CD4-positive, alpha-beta T cell (primary cell): ENCODE results near the gene FAM177A1. TPM values are rescaled to one million over a fixed set of nuclear protein-coding genes. Genes with fewer than 3 reads are reported as not detected.

Experiments used
- ATAC-seq: fragments of 200-7000 bp; cut with Tn5 transposase; one replicate; pipeline ENCODE4 v1.10.0; 2022; ENCODE audit warnings: mild to moderate bottlenecking; ENCODE audit not compliant: poor library complexity
- CTCF ChIA-PET: fragments of 350-600 bp; sonication (Branson Sonifier 250); formaldehyde crosslinking; loops from one replicate; lab custom pipeline; 2021; ENCODE audit warnings: antibody characterized with exemption, inconsistent platforms; lab: Charles Lee
- POLR2A ChIA-PET: fragments of 350-600 bp; sonication (Branson Sonifier 250); formaldehyde crosslinking; loops from one replicate; lab custom pipeline; 2021; ENCODE audit warnings: antibody characterized with exemption, inconsistent platforms; lab: Charles Lee
- DNase-seq, 14 experiments: peaks; one replicate each; pipeline ENCODE4 v3.0.0-alpha.2; 2013 to 2020; ENCODE audit warnings: mixed read lengths in 2 of 14
- H3K27ac ChIP-seq, 2 donors: one replicate each; pipeline versions ENCODE4 v1.5.1 to v1.7.0; 2013; ENCODE audit warnings: low read length in 2 of 2, low read depth in 1 of 2, mild to moderate bottlenecking in 1 of 2
- H3K27me3 ChIP-seq, 2 experiments: 1 replicate in 1 of 2; 2 replicates in 1 of 2; pipeline versions ENCODE4 v1.6.1 to v1.7.0; 2013; ENCODE audit warnings: low read length in 2 of 2, control low read depth in 1 of 2, mild to moderate bottlenecking in 1 of 2, moderate library complexity in 1 of 2; ENCODE audit not compliant: insufficient read depth in 2 of 2, control insufficient read depth in 1 of 2
- H3K36me3 ChIP-seq: one replicate; pipeline ENCODE4 v1.6.1; 2013; ENCODE audit warnings: low read length, control low read depth; ENCODE audit not compliant: insufficient read depth
- H3K4me1 ChIP-seq: one replicate; pipeline ENCODE4 v1.6.1; 2013; ENCODE audit warnings: low read length, control low read depth; ENCODE audit not compliant: insufficient read depth
- H3K4me3 ChIP-seq: one replicate; pipeline ENCODE4 v1.5.1; 2013; ENCODE audit warnings: mild to moderate bottlenecking, low read length, moderate library complexity
- H3K9me3 ChIP-seq, 2 experiments: 1 replicate in 1 of 2; 2 replicates in 1 of 2; pipeline versions ENCODE4 v1.6.1 to v1.7.0; 2013; ENCODE audit warnings: low read length in 2 of 2, mild to moderate bottlenecking in 2 of 2, control low read depth in 1 of 2, moderate library complexity in 1 of 2; ENCODE audit not compliant: control insufficient read depth in 1 of 2, insufficient read depth in 1 of 2
- H3K27ac Mint-ChIP-seq: one replicate; pipeline ENCODE4 v1.8.0; 2020; ENCODE audit warnings: mixed read lengths
- H3K27me3 Mint-ChIP-seq: one replicate; pipeline ENCODE4 v1.8.0; 2021; ENCODE audit warnings: mixed read lengths
- H3K36me3 Mint-ChIP-seq: one replicate; pipeline ENCODE4 v1.8.0; 2021; ENCODE audit warnings: low read depth, mixed read lengths
- H3K4me1 Mint-ChIP-seq: one replicate; pipeline ENCODE4 v1.8.0; 2021; ENCODE audit warnings: low read depth, mixed read lengths
- H3K4me3 Mint-ChIP-seq: one replicate; pipeline ENCODE4 v1.8.0; 2020; ENCODE audit warnings: mild to moderate bottlenecking, mixed read lengths
- H3K9me3 Mint-ChIP-seq: one replicate; pipeline ENCODE4 v1.8.0; 2020; ENCODE audit warnings: mixed read lengths
- intact Hi-C, 2 experiments: fragments of 100-400 bp; cut with DNase I in 1 of 2; cut with micrococcal nuclease in 1 of 2; formaldehyde crosslinking; loops; one replicate each; pipeline versions ENCODE4 v1.15.1 to v1.9.0; 2023 to 2025; cut with DNase I, micrococcal nuclease
- total RNA-seq, 174 experiments: library from RNA in 2 of 174; stranded (reverse) in 2 of 174; gene quantifications; one replicate each; pipeline ENCODE4 v1.2.3 and lab custom pipeline; 2021 to 2026
- TF ChIP-seq, protein P1 (sequence below): fragments of 200-600 bp; IDR thresholded peaks from one replicate; pipeline ENCODE4 v1.8.0; 2022; ENCODE audit warnings: antibody characterized with exemption, mild to moderate bottlenecking

FAM177A1 gene
- total RNA-seq, 2 experiments from 2014 or later = 172 to 186 TPM

DNA sequence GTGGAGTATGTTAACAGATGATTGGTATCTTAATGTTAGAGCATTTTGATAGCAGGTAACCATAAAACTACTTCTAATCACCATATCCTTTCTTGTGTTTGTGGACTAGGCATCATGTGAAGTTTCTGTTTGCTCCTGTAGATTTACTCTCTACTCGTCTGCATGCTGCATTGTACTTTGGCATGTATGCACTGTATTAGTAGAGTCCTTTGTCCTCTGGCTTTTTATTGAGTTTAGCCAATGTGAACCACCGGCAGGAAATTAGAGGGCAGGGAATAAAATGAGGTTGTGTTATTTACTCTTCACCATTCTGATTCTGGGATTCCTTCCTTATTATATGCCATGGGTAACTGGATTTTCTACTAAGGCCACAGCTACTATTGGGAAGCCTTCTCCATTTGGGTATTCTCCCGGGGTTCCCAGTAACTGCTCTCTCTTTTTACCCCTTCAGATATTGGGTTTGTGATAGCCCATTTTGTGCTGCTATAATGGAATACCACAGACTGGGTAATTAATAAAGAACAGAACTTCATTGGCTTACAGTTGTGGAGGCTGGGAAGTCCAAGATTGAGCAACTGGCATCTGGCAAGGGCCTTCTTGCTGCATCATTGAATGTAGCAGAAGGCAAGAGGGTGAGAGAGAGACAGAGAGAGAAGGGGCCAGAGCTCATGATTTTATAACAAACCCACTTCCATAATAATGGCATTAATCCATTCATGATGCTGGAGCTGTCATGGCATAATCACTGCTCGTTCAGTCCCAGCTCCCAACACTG is 22.4 kb downstream of the FAM177A1 start:
- no peaks in the 10 kb centered on the region for H3K9me3 Mint-ChIP-seq
- intact Hi-C loops = no loop called here
- H3K27ac Mint-ChIP-seq = no peak overlapping the region
- POLR2A ChIA-PET = interaction anchor here (0.7 kb wide), 1 partner anchor 86 kb away, joined by 3 read pairs; no protein-coding TSS in a partner anchor
- peaks cover 3% of the 10 kb centered on the region for H3K4me1 Mint-ChIP-seq
- ATAC-seq = no peak
- DNase-seq = no peak
- CTCF ChIA-PET = no interaction called here
- H3K36me3 Mint-ChIP-seq = peaks cover 69% of the 10 kb centered on the region
- Histone ChIP-seq H3K4me1 (no peaks in the 10 kb centered on the region), H3K36me3 (peaks cover 16% of the 10 kb centered on the region), H3K27me3 (no peaks in the 10 kb centered on the region), H3K9me3 (no peaks in the 10 kb centered on the region), H3K4me3 (no peak overlapping the region), H3K27ac (no peak overlapping the region)
- TF ChIP-seq, protein P1, sequence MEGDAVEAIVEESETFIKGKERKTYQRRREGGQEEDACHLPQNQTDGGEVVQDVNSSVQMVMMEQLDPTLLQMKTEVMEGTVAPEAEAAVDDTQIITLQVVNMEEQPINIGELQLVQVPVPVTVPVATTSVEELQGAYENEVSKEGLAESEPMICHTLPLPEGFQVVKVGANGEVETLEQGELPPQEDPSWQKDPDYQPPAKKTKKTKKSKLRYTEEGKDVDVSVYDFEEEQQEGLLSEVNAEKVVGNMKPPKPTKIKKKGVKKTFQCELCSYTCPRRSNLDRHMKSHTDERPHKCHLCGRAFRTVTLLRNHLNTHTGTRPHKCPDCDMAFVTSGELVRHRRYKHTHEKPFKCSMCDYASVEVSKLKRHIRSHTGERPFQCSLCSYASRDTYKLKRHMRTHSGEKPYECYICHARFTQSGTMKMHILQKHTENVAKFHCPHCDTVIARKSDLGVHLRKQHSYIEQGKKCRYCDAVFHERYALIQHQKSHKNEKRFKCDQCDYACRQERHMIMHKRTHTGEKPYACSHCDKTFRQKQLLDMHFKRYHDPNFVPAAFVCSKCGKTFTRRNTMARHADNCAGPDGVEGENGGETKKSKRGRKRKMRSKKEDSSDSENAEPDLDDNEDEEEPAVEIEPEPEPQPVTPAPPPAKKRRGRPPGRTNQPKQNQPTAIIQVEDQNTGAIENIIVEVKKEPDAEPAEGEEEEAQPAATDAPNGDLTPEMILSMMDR = no peak
- H3K27me3 Mint-ChIP-seq = no peaks in the 10 kb centered on the region
- no peak overlapping the region for H3K4me3 Mint-ChIP-seq

DNA sequence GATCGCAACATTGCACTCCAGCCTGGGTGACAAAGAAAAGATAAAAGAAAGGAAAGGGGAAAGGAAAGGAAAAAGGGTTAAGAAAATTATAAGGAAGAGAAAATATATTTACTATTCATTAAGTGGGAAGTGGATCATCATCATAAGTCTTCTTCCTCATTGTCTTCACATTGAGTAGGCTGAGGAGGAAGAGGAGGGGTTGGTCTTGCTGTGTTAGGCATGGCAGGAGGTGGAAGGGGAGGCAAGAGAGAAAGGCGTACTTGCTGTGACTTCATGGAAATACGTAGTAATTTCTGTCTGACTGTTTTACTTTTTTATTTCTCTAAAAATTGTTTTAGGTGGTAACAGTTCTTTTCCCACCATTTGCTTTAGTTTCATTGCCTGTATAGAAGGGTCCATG is 26.2 kb downstream of the FAM177A1 start:
- intact Hi-C loops = no loop called here
- peaks cover under 1% of the 10 kb centered on the region for H3K4me1 Mint-ChIP-seq
- no peak for ATAC-seq
- Histone ChIP-seq H3K36me3 (peaks cover 20% of the 10 kb centered on the region), H3K9me3 (no peaks in the 10 kb centered on the region), H3K27me3 (no peaks in the 10 kb centered on the region), H3K27ac (no peak overlapping the region), H3K4me1 (no peaks in the 10 kb centered on the region), H3K4me3 (no peak overlapping the region)
- no peak for DNase-seq
- ChIA-PET POLR2A (interaction anchor here (0.6 kb wide), 1 partner anchor 8 kb away, joined by 4 read pairs; no protein-coding TSS in a partner anchor), CTCF (no interaction called here)
- TF ChIP-seq, protein P1 = no peak
- no peaks in the 10 kb centered on the region for H3K9me3 Mint-ChIP-seq
- H3K27ac Mint-ChIP-seq = no peak overlapping the region
- peaks cover 77% of the 10 kb centered on the region for H3K36me3 Mint-ChIP-seq
- no peak overlapping the region for H3K4me3 Mint-ChIP-seq
- no peaks in the 10 kb centered on the region for H3K27me3 Mint-ChIP-seq

DNA sequence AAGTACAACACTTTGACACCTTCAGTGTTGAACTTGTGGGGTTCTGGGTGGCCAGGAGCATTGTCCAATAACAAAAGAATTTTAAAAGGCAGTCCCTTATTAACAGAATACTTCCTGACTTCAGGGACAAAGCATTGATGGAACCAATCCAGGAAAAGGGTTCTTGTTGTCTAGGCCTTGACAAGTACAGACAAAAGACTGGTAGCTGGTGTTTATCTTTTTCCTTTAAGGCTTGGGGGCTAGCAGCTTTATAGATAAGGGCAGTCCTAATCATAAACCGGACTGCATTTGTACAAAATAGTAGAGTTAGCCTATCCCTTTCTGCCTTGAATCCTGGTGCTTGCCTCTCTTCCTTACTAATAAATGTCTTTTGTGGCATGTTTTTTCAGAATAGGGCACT is 27.4 kb downstream of the FAM177A1 start:
- intact Hi-C loops = no loop called here
- no peak for ATAC-seq
- ChIA-PET POLR2A (no interaction called here), CTCF (no interaction called here)
- DNase-seq = no peak
- H3K36me3 ChIP-seq = peaks cover 21% of the 10 kb centered on the region
- H3K27ac ChIP-seq = no peak overlapping the region
- TF ChIP-seq, protein P1 = no peak
- no peaks in the 10 kb centered on the region for H3K9me3 ChIP-seq
- H3K4me1 Mint-ChIP-seq = no peaks in the 10 kb centered on the region
- H3K27ac Mint-ChIP-seq = no peak overlapping the region
- H3K4me3 ChIP-seq = no peak overlapping the region
- H3K27me3 Mint-ChIP-seq = no peaks in the 10 kb centered on the region
- no peaks in the 10 kb centered on the region for H3K9me3 Mint-ChIP-seq
- no peaks in the 10 kb centered on the region for H3K4me1 ChIP-seq
- no peak overlapping the region for H3K4me3 Mint-ChIP-seq
- H3K27me3 ChIP-seq = no peaks in the 10 kb centered on the region
- peaks cover 70% of the 10 kb centered on the region for H3K36me3 Mint-ChIP-seq
